GM12878 (cell line): ENCODE data around the gene NSD2. TPM values are rescaled to one million over a fixed set of nuclear protein-coding genes. Genes with fewer than 3 reads are reported as not detected.

Experiments used
- ATAC-seq: fragments of 200-7000 bp; cut with Tn5 transposase; 3 replicates; pipeline ENCODE4 v1.9.1; 2020; ENCODE audit warnings: mild to moderate bottlenecking, moderate library complexity
- BruUV-seq: library from RNA; stranded (reverse); fragments of 400-500 nt; replicated peaks from 2 replicates; lab custom pipeline; 2021; lab: Mats Ljungman, UMichigan
- CTCF ChIA-PET: fragments of 300-600 bp; sonication (Branson Sonifier 250); formaldehyde crosslinking; extraction: SDS; loops from one replicate; lab custom pipeline; 2021; ENCODE audit warnings: inconsistent platforms; lab: Yijun Ruan, JAX
- POLR2A ChIA-PET: fragments of 350-600 bp; formaldehyde crosslinking; extraction: SDS; loops from one replicate; lab custom pipeline; 2021; ENCODE audit warnings: inconsistent platforms; lab: Charles Lee
- RAD21 ChIA-PET: fragments of 300-600 bp; sonication (Branson Sonifier 250); formaldehyde crosslinking; loops from one replicate; lab custom pipeline; 2023; ENCODE audit warnings: antibody characterized with exemption; ENCODE audit not compliant: unreplicated experiment; lab: Charles Lee
- SMC1A ChIA-PET: fragments of 300-600 bp; sonication (Branson Sonifier 250); formaldehyde crosslinking; loops from one replicate; lab custom pipeline; 2023; ENCODE audit not compliant: unreplicated experiment, uncharacterized antibody; lab: Charles Lee
- DNase-seq: peaks from one replicate; pipeline ENCODE4 v3.0.0-alpha.2; 2011; ENCODE audit warnings: low read depth, low spot score
- FAIRE-seq: peaks from 3 replicates; lab custom pipeline; 2011; peaks lifted over from hg19 to GRCh38; lab: Jason Lieb, UNC
- H2AFZ ChIP-seq: 2 replicates; pipeline ENCODE4 v1.6.0; 2011; ENCODE audit warnings: low read depth, low read length, control low read depth; ENCODE audit not compliant: control insufficient read depth
- H3K27ac ChIP-seq: 2 replicates; pipeline ENCODE4 v1.5.1; 2011; ENCODE audit warnings: control low read depth; ENCODE audit not compliant: control insufficient read depth, insufficient read depth
- H3K27me3 ChIP-seq, 2 experiments: replicated peaks in 1 of 2; 2 replicates each; pipeline versions ENCODE4 v1.6.0 to v1.6.1; 2011; ENCODE audit warnings: low read length in 1 of 2; ENCODE audit not compliant: control insufficient read depth in 2 of 2, insufficient read depth in 2 of 2
- H3K36me3 ChIP-seq, 2 experiments: 2 replicates each; pipeline ENCODE4 v1.5.1; 2011; ENCODE audit warnings: low read length in 1 of 2; ENCODE audit not compliant: control insufficient read depth in 2 of 2, insufficient read depth in 2 of 2
- H3K4me1 ChIP-seq: 2 replicates; pipeline ENCODE4 v1.6.1; 2011; ENCODE audit warnings: mild to moderate bottlenecking, low read length, moderate library complexity, mixed read lengths; ENCODE audit not compliant: control insufficient read depth, insufficient read depth
- H3K4me2 ChIP-seq: 2 replicates; pipeline ENCODE4 v1.6.0; 2011; ENCODE audit warnings: control low read depth; ENCODE audit not compliant: control insufficient read depth, insufficient read depth
- H3K4me3 ChIP-seq: fragments of 200-600 bp; sonication (generic); 2 replicates; pipeline ENCODE4 v1.5.1; 2016
- H3K79me2 ChIP-seq: 2 replicates; pipeline ENCODE4 v1.6.0; 2011; ENCODE audit warnings: low read length; ENCODE audit not compliant: control insufficient read depth, insufficient read depth
- H3K9ac ChIP-seq: 2 replicates; pipeline ENCODE4 v1.8.0; 2011; ENCODE audit warnings: low read length, control low read depth, mixed read lengths; ENCODE audit not compliant: control insufficient read depth, insufficient read depth
- H3K9me3 ChIP-seq: replicated peaks from 3 replicates; pipeline ENCODE4 v1.5.1; 2011; ENCODE audit warnings: mild to moderate bottlenecking, low read length; ENCODE audit not compliant: control insufficient read depth, insufficient read depth
- H4K20me1 ChIP-seq: 2 replicates; pipeline ENCODE4 v1.6.0; 2011; ENCODE audit not compliant: control insufficient read depth, insufficient read depth
- EP300 ChIP-seq, 2 experiments: fragments of 150-350 bp in 1 of 2; IDR thresholded peaks; 2 replicates each; pipeline ENCODE4 v1.6.1; 2011 to 2012; ENCODE audit warnings: low read depth in 2 of 2, low read length in 2 of 2, borderline replicate concordance in 1 of 2, improper control_type of control experiment in 1 of 2, inconsistent platforms in 1 of 2; ENCODE audit not compliant: control insufficient read depth in 1 of 2
- WGBS: methylation state at CpG from one replicate; pipeline ENCODE4 v1.1.6; 2016; ENCODE audit warnings: low lambda C conversion rate; ENCODE audit not compliant: insufficient replicate concordance, insufficient coverage; ENCODE audit errors: missing lambda C conversion rate; 5-methylcytosine and 5-hydroxymethylcytosine counted together
- in situ Hi-C: fragments of 300-500 bp; cut with MboI; formaldehyde crosslinking; loops from 9 replicates; pipeline ENCODE4 v1.14.3; 2018; ENCODE audit warnings: mixed read lengths
- intact Hi-C: fragments of 100-400 bp; cut with micrococcal nuclease; formaldehyde crosslinking; loops from one replicate; pipeline ENCODE4 v1.14.2; 2022; ENCODE audit not compliant: unreplicated experiment
- polyA plus RNA-seq, 11 experiments: library from polyadenylated mRNA; depleted of rRNA in 4 of 11; unstranded in 6 of 11; stranded (reverse) in 5 of 11; fragments of >200 nt; fragmentation: Nextera tagmentation in 4 of 11; fragmentation: Illumina TruSeq in 1 of 11; extraction: Ambion mirVana in 4 of 11; extraction: Trizol in 1 of 11; gene quantifications; 1 replicate in 1 of 11; 2 replicates in 10 of 11; pipeline versions ENCODE4 v1.2.1 to v1.2.3, GENCODE V29; 2011 to 2016; ENCODE audit warnings: inconsistent platforms in 2 of 11, missing spikeins in 2 of 11, low read depth in 1 of 11
- total RNA-seq, 4 experiments: library from RNA; depleted of rRNA in 3 of 4; stranded (reverse); fragments of >200 nt in 3 of 4; fragmentation: Illumina TruSeq in 1 of 4; extraction: Trizol in 1 of 4; gene quantifications; 2 replicates each; pipeline versions ENCODE4 v1.2.1 to v1.2.3, GENCODE V29; 2013 to 2021
- TF ChIP-seq, protein P1 (sequence below): fragments of 450-650 bp; IDR thresholded peaks from 2 replicates; pipeline ENCODE4 v1.6.1; 2017; ENCODE audit warnings: mild to moderate bottlenecking
- TF ChIP-seq, protein P2 (sequence below): IDR thresholded peaks from 2 replicates; pipeline ENCODE4 v1.6.1; 2011; ENCODE audit warnings: borderline replicate concordance, low read depth, mild to moderate bottlenecking, moderate library complexity, low read length; ENCODE audit not compliant: insufficient read depth, poor library complexity, severe bottlenecking

The NSD2 gene
- total and polyA plus RNA-seq, 10 of the 15 experiments (the other 5 are each of a cell fraction or from before 2014, with no cell fraction given) = 8.6 to 139 (median 67.2) TPM

DNA sequence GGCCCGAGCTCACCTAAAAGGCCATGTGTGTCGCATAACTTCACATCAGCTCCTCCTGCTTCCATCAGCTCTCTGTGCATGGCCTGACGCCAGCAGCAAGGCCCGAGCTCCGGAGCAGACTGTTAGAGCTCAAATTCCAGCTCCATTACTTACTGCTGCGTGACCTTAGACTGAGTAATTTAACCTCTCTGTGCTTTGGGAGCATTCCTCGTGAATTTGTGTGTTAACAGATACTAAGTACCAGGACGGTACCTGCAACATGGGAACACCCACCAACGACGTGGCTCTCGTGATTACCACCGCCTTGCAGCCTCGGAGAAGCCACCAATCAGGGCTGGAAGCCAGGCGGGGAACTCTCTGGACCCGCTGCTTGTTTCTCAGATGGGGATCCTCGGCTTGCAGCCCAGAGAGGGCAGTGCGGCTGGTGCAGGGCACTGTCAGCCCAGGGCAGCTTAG, 28.2 kb upstream of the NSD2 start:
- no TSS peak for BruUV-seq
- SMC1A ChIA-PET = no interaction called here
- H3K9ac ChIP-seq = no peak overlapping the region
- H3K79me2 ChIP-seq = no peaks in the 10 kb centered on the region; the same call in 1 of the 2 replicates
- CTCF ChIA-PET = no interaction called here
- POLR2A ChIA-PET = interaction anchor here (1.1 kb wide), 1 partner anchor 9 kb away, joined by 3 read pairs; no protein-coding TSS in a partner anchor
- no peaks in the 10 kb centered on the region for H3K9me3 ChIP-seq
- FAIRE-seq = no peak
- no peak overlapping the region for H2AFZ ChIP-seq
- no peaks in the 10 kb centered on the region for H4K20me1 ChIP-seq
- no peak overlapping the region for H3K4me2 ChIP-seq
- intact Hi-C loops = no loop called here
- H3K4me1 ChIP-seq = 0 out of 2 replicates have a peak, but pooled peaks cover 5% of the 10 kb centered on the region
- in situ Hi-C loops = no loop called here
- no peak overlapping the region for H3K4me3 ChIP-seq
- ATAC-seq = no peak
- no peak overlapping the region for H3K27ac ChIP-seq
- TF ChIP-seq EP300 (IDR thresholded peaks at IDR 0.05; ENCODE audit: borderline replicate concordance in 1 of 2, control insufficient read depth in 1 of 2, low read depth in 2 of 2, low read length in 2 of 2) = no peak
- TF ChIP-seq, protein P1, sequence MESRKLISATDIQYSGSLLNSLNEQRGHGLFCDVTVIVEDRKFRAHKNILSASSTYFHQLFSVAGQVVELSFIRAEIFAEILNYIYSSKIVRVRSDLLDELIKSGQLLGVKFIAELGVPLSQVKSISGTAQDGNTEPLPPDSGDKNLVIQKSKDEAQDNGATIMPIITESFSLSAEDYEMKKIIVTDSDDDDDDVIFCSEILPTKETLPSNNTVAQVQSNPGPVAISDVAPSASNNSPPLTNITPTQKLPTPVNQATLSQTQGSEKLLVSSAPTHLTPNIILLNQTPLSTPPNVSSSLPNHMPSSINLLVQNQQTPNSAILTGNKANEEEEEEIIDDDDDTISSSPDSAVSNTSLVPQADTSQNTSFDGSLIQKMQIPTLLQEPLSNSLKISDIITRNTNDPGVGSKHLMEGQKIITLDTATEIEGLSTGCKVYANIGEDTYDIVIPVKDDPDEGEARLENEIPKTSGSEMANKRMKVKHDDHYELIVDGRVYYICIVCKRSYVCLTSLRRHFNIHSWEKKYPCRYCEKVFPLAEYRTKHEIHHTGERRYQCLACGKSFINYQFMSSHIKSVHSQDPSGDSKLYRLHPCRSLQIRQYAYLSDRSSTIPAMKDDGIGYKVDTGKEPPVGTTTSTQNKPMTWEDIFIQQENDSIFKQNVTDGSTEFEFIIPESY = no peak
- TF ChIP-seq, protein P2, sequence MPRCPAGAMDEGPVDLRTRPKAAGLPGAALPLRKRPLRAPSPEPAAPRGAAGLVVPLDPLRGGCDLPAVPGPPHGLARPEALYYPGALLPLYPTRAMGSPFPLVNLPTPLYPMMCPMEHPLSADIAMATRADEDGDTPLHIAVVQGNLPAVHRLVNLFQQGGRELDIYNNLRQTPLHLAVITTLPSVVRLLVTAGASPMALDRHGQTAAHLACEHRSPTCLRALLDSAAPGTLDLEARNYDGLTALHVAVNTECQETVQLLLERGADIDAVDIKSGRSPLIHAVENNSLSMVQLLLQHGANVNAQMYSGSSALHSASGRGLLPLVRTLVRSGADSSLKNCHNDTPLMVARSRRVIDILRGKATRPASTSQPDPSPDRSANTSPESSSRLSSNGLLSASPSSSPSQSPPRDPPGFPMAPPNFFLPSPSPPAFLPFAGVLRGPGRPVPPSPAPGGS = no peak
- peaks cover 17 to 18% of the 10 kb centered on the region in 2 experiments; a peak in 3 of 4 replicates for H3K36me3 ChIP-seq
- H3K27me3 ChIP-seq = no peaks in the 10 kb centered on the region
- no peak for DNase-seq
- WGBS = over 99% methylated on average over 17 of the region's 17 CpGs
- RAD21 ChIA-PET = no interaction called here
